Measurements from ENCODE around the gene UTP15. TPM values are rescaled to one million over a fixed set of nuclear protein-coding genes. Genes with fewer than 3 reads are reported as not detected.

The UTP15 gene
- total and polyA plus RNA-seq, 4 donors = 4.4 to 22.1 (median 12.3) TPM

GRCh38 chr5:73605223-73606087 lies 39.9 kb downstream of the UTP15 start:
- Histone ChIP-seq H3K9ac (ENCODE audit: insufficient read depth in 1 of 2, low read length in 2 of 2) (no peak overlapping the region), H3K4me1 (ENCODE audit: control insufficient read depth in 5 of 5, insufficient read depth in 5 of 5, low read length in 5 of 5) (peaks cover 0 to 2% (median 0%) of the 10 kb centered on the region in 5 donors), H3K36me3 (ENCODE audit: control insufficient read depth in 4 of 4, insufficient read depth in 4 of 4, low read length in 4 of 4) (no peaks in the 10 kb centered on the region), H3K27ac (ENCODE audit: low read depth in 1 of 2, low read length in 1 of 2) (no peak overlapping the region), H3K9me3 (ENCODE audit: control insufficient read depth in 4 of 4, insufficient read depth in 3 of 4, low read length in 3 of 4) (peaks cover 0 to 3% (median 0%) of the 10 kb centered on the region in 4 donors), H3K4me3 (no peak overlapping the region), H3K27me3 (ENCODE audit: control insufficient read depth in 3 of 3, insufficient read depth in 3 of 3, low read length in 2 of 3) (peaks cover 0 to 3% (median 0%) of the 10 kb centered on the region in 3 donors)
- ATAC-seq (ENCODE audit: insufficient read depth, low FRiP score) = no peak
- DNase-seq = no peak
- WGBS, 2 donors = 69 to 82% methylated on average over 8 of the region's 8 CpGs
- TF ChIP-seq, protein P1, sequence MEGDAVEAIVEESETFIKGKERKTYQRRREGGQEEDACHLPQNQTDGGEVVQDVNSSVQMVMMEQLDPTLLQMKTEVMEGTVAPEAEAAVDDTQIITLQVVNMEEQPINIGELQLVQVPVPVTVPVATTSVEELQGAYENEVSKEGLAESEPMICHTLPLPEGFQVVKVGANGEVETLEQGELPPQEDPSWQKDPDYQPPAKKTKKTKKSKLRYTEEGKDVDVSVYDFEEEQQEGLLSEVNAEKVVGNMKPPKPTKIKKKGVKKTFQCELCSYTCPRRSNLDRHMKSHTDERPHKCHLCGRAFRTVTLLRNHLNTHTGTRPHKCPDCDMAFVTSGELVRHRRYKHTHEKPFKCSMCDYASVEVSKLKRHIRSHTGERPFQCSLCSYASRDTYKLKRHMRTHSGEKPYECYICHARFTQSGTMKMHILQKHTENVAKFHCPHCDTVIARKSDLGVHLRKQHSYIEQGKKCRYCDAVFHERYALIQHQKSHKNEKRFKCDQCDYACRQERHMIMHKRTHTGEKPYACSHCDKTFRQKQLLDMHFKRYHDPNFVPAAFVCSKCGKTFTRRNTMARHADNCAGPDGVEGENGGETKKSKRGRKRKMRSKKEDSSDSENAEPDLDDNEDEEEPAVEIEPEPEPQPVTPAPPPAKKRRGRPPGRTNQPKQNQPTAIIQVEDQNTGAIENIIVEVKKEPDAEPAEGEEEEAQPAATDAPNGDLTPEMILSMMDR (IDR thresholded peaks at IDR 0.05; ENCODE audit: control extremely low read depth, extremely low read depth) = no peak

DNA sequence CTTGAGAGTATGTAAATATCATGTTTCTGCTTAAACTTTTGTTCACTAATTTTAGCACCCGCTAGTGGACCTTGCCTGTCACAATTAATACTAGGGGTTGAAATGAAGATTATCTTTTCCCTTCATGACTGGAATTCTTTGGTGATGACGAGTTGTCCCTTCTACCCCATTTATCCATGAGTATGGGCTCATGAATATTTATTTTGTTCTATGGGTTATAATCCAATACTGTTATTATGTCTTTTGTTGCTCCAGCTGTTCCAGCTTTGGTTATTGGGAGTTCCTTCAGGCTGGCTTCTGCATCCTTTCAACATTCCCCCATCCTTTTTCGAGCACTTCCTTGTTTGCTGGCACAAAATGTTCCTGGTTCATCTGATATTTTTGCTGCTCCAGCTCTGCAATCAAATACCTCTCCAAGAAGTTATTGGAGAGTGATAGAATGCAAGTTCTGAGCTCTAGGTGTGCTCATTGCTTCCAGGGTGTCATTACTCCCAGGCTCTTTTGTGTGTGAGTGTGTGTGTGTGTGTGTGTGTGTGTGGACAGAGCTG lies 40.7 kb downstream of the UTP15 start:
- H3K27me3 ChIP-seq (ENCODE audit: control insufficient read depth in 3 of 3, insufficient read depth in 3 of 3, low read length in 2 of 3) = peaks cover 0 to 3% (median 0%) of the 10 kb centered on the region in 3 donors
- H3K4me3 ChIP-seq = no peak overlapping the region
- ATAC-seq (ENCODE audit: insufficient read depth, low FRiP score) (no peak), DNase-seq (no peak)
- H3K36me3 ChIP-seq (ENCODE audit: control insufficient read depth in 4 of 4, insufficient read depth in 4 of 4, low read length in 4 of 4) = no peaks in the 10 kb centered on the region
- H3K9me3 ChIP-seq (ENCODE audit: control insufficient read depth in 4 of 4, insufficient read depth in 3 of 4, low read length in 3 of 4) = peaks cover 0 to 3% (median under 1%) of the 10 kb centered on the region in 4 donors
- H3K27ac ChIP-seq (ENCODE audit: low read depth in 1 of 2, low read length in 1 of 2) = no peak overlapping the region
- H3K9ac ChIP-seq (ENCODE audit: insufficient read depth in 1 of 2, low read length in 2 of 2) = no peak overlapping the region
- TF ChIP-seq, protein P1 (IDR thresholded peaks at IDR 0.05; ENCODE audit: control extremely low read depth, extremely low read depth) = no peak
- WGBS, 2 donors = 61 to 72% methylated on average over 3 of the region's 3 CpGs
- H3K4me1 ChIP-seq (ENCODE audit: control insufficient read depth in 5 of 5, insufficient read depth in 5 of 5, low read length in 5 of 5) = peaks cover 0 to 2% (median 0%) of the 10 kb centered on the region in 5 donors

DNA sequence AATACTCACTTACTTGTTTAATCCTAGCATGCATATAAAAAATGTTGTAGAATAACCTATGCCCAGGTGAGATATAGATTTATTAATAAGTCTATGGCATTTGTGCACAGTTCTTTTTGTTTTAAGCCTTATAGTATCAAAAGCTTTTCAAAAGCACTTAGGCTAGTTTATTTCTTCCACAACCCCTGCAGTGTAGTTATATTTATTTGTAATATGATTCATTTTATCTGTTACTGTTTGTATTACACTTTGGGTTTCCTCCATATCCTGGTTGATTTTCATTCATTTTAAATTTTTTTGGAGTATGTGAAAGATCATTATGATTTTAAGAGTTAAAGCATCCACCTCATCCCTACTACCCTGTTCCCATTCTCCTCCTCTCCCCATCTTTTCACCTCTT lies 41.7 kb downstream of the UTP15 start:
- Histone ChIP-seq H3K27ac (ENCODE audit: low read depth in 1 of 2, low read length in 1 of 2) (no peak overlapping the region), H3K9me3 (ENCODE audit: control insufficient read depth in 4 of 4, insufficient read depth in 3 of 4, low read length in 3 of 4) (peaks cover 0 to 1% (median 0%) of the 10 kb centered on the region in 4 donors), H3K4me3 (no peak overlapping the region), H3K36me3 (ENCODE audit: control insufficient read depth in 4 of 4, insufficient read depth in 4 of 4, low read length in 4 of 4) (no peaks in the 10 kb centered on the region), H3K9ac (ENCODE audit: insufficient read depth in 1 of 2, low read length in 2 of 2) (no peak overlapping the region), H3K4me1 (ENCODE audit: control insufficient read depth in 5 of 5, insufficient read depth in 5 of 5, low read length in 5 of 5) (peaks cover 0 to 2% (median 0%) of the 10 kb centered on the region in 5 donors), H3K27me3 (ENCODE audit: control insufficient read depth in 3 of 3, insufficient read depth in 3 of 3, low read length in 2 of 3) (peaks cover 0 to 3% (median 0%) of the 10 kb centered on the region in 3 donors)
- DNase-seq = no peak
- ATAC-seq (ENCODE audit: insufficient read depth, low FRiP score) = no peak
- TF ChIP-seq, protein P1 (IDR thresholded peaks at IDR 0.05; ENCODE audit: control extremely low read depth, extremely low read depth) = no peak

All from lung (tissue), 12 donors.